GM19438 (cell line): ENCODE results near the gene ERVK3-1.
"Not testable (repeated sequence)": the region's sequence is repeated elsewhere in the genome, so short reads cannot be mapped to it uniquely, and the experiment has no call there.

Experiments used
- ATAC-seq: cut with Tn5 transposase; IDR thresholded peaks from one replicate; pipeline ENCODE4 v1.9.1; 2021; ENCODE audit warnings: low read depth; ENCODE audit not compliant: unreplicated experiment

The ERVK3-1 gene

DNA sequence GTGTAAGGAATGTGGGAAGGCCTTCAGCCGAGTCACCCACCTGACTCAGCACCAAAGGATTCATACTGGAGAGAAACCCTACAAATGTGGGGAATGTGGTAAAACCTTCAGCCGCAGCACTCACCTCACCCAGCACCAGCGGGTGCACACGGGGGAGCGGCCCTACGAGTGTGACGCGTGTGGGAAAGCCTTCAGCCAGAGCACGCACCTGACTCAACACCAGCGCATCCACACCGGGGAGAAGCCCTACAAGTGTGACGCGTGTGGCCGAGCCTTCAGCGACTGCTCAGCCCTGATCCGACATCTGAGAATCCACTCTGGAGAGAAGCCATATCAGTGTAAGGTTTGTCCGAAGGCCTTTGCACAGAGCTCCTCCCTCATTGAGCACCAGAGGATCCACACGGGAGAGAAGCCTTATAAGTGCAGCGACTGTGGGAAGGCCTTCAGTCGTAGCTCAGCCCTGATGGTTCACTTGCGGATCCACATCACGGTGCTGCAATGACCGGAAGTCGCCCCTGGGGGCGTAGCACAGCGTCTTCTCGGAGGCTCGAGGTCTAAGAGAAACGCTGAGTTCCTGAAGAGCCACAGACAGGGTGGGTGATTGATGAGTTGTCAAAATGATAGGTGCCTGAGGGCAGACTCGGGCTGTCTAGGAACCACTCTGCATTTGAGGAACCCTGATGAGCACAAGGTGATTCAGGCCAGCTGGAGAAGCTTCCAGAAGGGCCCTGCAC lies 33.8 kb downstream of the ERVK3-1 start:
- ATAC-seq: no peak

- ATAC-seq: no peak
These were observed 40.4 kb downstream of the ERVK3-1 start for GRCh38 chr19:58345558-58345957.

- peak; percentile 85 for ATAC-seq
These were observed 42.1 kb downstream of the ERVK3-1 start for GRCh38 chr19:58346961-58347929.

DNA sequence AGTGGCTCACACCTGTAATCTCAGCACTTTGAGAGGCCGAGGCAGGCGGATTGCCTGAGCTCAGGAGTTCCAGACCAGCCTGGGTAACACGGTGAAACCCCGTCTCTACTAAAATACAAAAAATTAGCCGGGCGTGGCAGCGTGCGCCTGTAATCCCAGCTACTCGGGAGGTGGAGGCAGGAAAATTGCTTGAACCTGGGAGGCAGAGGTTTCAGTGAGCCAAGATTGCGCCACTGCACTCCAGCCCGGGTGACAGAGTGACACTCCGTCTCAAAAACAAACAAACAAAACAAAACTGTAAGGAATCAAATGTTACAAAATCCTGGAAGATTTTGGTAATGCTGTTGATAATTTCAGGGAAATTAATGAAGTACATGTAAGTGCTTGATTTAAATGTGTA lies 42.9 kb downstream of the ERVK3-1 start:
- ATAC-seq: not testable (repeated sequence)

- ATAC-seq: no peak
These were observed 44.4 kb downstream of the ERVK3-1 start for GRCh38 chr19:58349590-58349989.

GRCh38 chr19:58350001-58350861 lies 45.1 kb downstream of the ERVK3-1 start:
- no peak for ATAC-seq

GRCh38 chr19:58350871-58351557 lies 45.8 kb downstream of the ERVK3-1 start:
- no peak for ATAC-seq

GRCh38 chr19:58351558-58351878 lies 46.3 kb downstream of the ERVK3-1 start:
- no peak for ATAC-seq

GRCh38 chr19:58351990-58352755 lies 47.0 kb downstream of the ERVK3-1 start:
- no peak for ATAC-seq

DNA sequence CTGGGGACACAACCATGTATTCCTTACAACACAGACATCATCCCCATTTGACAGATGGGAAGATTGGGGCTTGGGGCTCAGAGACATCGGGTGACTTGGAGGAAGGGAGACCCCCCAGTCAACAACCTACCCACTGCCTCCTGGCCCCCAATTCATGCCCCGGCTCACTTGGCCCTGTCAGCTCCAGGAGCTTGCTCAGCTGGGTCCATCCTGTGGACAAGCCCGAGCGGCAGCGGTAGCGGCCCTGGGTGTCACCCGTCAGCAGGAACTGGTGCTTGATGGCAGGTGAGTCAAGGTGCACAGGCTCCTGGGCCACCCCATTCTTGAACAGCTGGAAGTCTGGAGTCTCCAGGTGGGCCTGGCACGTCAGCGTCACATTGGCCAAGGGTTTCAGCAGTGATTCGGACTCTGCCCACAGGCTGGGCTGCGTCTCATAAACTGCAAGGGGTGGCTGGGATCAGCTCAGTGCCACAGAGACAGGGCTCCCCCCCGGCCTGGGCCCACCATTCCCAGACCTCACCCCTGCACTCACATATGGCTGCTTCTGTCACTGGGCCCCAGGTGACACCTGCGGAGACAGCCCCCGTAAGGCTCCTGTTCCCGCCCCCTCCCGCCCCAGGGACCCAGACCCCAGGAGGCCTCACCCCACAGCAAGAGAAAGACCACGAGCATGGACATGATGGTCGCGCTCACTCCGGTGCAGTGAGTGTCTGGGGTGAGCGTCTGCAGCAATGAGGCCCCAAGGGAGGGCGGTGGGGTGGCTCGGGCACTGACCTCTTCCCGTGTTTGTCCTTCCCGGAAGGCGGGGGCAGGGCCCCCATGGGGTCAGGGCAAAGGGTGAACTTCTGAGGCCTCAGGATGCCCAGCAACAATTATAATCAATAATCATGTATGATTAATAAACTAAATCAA lies 47.8 kb downstream of the ERVK3-1 start, which contains the start of gene A1BG:
Gene A1BG (minus strand): TSS at position 733 of the 912 bp plus-strand sequence. CDS start 55 bp downstream, at position 678.
- ATAC-seq: no peak

DNA sequence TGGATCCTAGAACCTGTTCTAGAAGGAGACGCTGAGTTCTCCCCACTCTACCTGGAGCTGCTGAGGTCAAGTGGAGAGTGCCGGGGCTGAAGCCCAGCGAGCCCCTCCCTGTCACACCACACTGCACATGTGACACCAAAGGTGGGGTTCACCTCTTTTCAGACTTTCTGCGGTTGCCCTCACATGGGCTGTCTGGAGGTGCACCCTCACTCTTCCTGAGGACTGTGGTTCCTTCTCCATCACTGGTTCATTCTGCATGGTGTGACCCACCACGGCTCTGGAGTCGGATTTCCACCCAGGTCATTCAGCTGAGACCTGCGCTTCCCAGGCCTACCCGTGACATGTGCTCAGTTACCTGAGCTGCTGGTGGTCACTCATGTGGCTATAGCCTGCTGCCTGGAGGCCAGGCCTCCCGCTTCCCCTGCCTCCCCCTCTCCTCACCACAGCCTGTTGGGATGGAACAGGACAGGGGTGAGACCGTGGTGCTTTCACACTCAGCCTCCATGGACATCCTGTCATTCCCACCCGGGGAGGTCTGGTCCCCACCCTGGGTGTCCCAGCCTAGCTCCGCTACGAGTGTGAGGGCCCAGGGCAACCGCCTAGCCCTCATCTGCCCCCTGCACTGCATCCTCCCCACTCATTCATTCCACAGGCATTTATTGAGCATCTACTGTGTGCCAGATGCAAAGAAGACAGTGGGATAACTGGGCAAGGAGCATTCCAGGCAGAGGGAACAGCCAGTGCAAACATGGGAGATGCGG lies 48.7 kb downstream of the ERVK3-1 start:
- ATAC-seq: no peak

DNA sequence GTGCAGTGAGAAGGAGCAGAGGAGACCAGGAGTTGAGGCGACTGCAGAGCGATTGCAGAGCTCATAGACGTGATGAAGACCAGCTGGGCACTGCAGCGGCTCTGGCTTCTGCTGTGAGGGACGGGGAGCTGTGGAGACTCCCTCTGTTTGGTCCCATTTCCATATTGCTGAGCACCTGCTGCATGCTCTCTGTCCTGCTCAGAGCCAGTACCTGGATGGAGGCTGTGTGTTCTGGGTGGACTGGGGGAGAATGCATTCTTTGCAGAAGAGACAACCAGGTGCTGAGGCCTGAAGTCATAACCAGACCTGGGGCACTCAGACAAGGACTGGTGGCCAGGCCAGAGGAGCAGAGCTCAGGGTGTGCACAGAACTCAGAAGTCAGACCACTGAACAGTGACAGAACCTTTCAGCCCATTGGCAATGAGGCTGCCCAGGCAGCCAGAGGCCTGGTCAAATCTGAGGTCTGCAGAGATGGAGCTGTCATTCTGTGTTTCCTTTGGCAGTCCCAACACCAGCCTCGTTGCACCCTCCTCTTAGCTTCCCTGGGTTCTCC lies 49.4 kb downstream of the ERVK3-1 start:
- no peak for ATAC-seq

DNA sequence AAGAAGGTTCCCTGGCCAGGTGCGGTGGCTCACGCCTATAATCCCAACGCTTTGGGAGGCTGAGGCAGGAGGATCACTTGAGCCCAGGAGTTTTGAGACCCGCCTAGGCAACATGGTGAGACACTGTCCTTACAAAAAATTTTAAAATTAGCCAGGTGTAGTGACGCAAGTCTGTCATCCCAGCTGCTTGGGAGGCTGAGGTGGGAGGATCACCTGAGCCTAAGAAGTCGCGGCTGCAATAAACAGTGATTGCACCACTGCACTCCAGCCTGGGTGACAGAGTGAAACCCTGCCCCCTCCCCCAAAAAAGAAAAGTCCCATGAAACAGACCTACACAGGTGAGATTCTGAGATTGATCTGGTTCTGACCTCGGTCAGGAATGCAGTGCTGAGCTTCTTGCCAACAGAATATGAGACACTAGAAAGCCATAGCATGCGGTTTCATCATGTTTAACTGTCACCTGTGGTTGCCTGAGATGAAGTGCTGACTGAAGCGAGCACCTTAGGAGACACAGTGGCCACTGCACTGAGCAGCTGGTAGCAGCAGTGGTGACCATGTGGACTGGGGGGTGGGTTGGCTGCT lies 50.1 kb downstream of the ERVK3-1 start:
- ATAC-seq: no peak

GRCh38 chr19:58355908-58356765 lies 51.0 kb downstream of the ERVK3-1 start:
- ATAC-seq: no peak

- no peak for ATAC-seq
These were observed 51.7 kb downstream of the ERVK3-1 start for GRCh38 chr19:58356766-58357480.
